SH-SY5Y (cell line): ENCODE data around the gene FOXJ3.

Experiments used
- GATA2 ChIP-seq: IDR thresholded peaks from 2 replicates; pipeline ENCODE4 v1.6.1; 2011; ENCODE audit warnings: mild to moderate bottlenecking, low read depth, low read length
- GATA3 ChIP-seq: IDR thresholded peaks from 2 replicates; pipeline ENCODE4 v1.6.1; 2011; ENCODE audit warnings: low read depth, mild to moderate bottlenecking, low read length, moderate library complexity

DNA sequence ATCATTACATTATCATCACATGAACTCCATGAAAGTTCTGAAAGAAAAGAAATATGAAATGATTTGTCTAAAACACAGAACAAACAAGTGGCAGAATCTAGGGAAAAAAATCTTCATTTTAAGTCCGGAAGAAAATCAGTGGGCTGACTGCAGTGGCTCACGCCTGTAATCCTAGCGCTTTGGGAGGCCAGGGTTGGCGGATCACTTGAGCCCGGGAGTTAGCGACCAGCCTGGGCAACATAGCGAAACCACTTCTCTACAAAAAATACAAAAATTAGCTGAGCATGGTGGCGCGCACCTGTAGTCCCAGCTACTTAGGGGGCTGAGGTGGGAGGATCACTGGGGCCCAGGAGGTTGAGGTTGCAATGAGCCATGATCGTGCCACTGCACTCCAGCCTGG is 4.8 kb downstream of the FOXJ3 start:
- no peak for TF ChIP-seq GATA2
- no peak for TF ChIP-seq GATA3
